Calu3 (cell line): ENCODE results near the gene TMIGD1. TPM values are rescaled to one million over a fixed set of nuclear protein-coding genes. Genes with fewer than 3 reads are reported as not detected.

Experiments
- BruUV-seq: library from RNA; stranded (reverse); fragments of 400-500 nt; replicated peaks from 2 replicates; lab custom pipeline; 2021; lab: Mats Ljungman, UMichigan
- CTCF ChIA-PET: fragments of 300-600 bp; sonication (Branson Sonifier 250); formaldehyde crosslinking; loops from one replicate; lab custom pipeline; 2022; ENCODE audit warnings: antibody characterized with exemption; lab: Charles Lee
- DNase-seq: peaks from one replicate; pipeline ENCODE4 v3.0.0; 2022
- H3K27ac Mint-ChIP-seq: one replicate; pipeline ENCODE4 v1.8.0; 2022; ENCODE audit warnings: mixed read lengths; ENCODE audit not compliant: unreplicated experiment
- H3K27me3 Mint-ChIP-seq: one replicate; pipeline ENCODE4 v1.8.0; 2022; ENCODE audit warnings: mixed read lengths; ENCODE audit not compliant: unreplicated experiment
- H3K36me3 Mint-ChIP-seq: one replicate; pipeline ENCODE4 v1.8.0; 2022; ENCODE audit warnings: mild to moderate bottlenecking, moderate library complexity, mixed read lengths; ENCODE audit not compliant: insufficient read depth, unreplicated experiment
- H3K4me1 Mint-ChIP-seq: one replicate; pipeline ENCODE4 v1.8.0; 2022; ENCODE audit warnings: mild to moderate bottlenecking, low read depth, mixed read lengths; ENCODE audit not compliant: unreplicated experiment
- H3K4me3 Mint-ChIP-seq: one replicate; pipeline ENCODE4 v1.8.0; 2022; ENCODE audit warnings: mild to moderate bottlenecking, low read depth, moderate library complexity, mixed read lengths; ENCODE audit not compliant: unreplicated experiment
- H3K9me3 Mint-ChIP-seq: one replicate; pipeline ENCODE4 v1.8.0; 2022; ENCODE audit warnings: low read depth, mixed read lengths; ENCODE audit not compliant: unreplicated experiment
- CTCF ChIP-seq: fragments of 200-600 bp; IDR thresholded peaks from one replicate; pipeline ENCODE4 v1.8.0; 2022; ENCODE audit warnings: antibody characterized with exemption; ENCODE audit not compliant: unreplicated experiment
- intact Hi-C: fragments of 100-400 bp; cut with micrococcal nuclease; formaldehyde crosslinking; loops from one replicate; pipeline ENCODE4 v1.10.0; 2022; ENCODE audit not compliant: unreplicated experiment
- total RNA-seq: library from RNA; stranded (reverse); gene quantifications from 2 replicates; pipeline ENCODE4 v1.2.3, GENCODE V29; 2022

TMIGD1 gene
- total RNA-seq, 1 experiment from 2014 or later, result not detected

GRCh38 chr17:30361766-30362279, 28.0 kb upstream of the TMIGD1 start:
- Mint-ChIP-seq H3K27ac (no peak overlapping the region), H3K9me3 (peaks cover 6% of the 10 kb centered on the region), H3K4me3 (no peak overlapping the region), H3K27me3 (no peaks in the 10 kb centered on the region), H3K36me3 (no peaks in the 10 kb centered on the region), H3K4me1 (peaks cover 6% of the 10 kb centered on the region)
- no peak for TF ChIP-seq CTCF
- DNase-seq, result no peak
- no TSS peak for BruUV-seq
- intact Hi-C loops, result no loop called here
- CTCF ChIA-PET, result no interaction called here

GRCh38 chr17:30360086-30360808, 26.4 kb upstream of the TMIGD1 start:
- Mint-ChIP-seq H3K36me3 (peaks cover 3% of the 10 kb centered on the region), H3K4me1 (peaks cover 6% of the 10 kb centered on the region), H3K9me3 (peaks cover 6% of the 10 kb centered on the region), H3K4me3 (no peak overlapping the region), H3K27ac (no peak overlapping the region), H3K27me3 (no peaks in the 10 kb centered on the region)
- BruUV-seq, result no TSS peak
- DNase-seq, result no peak
- intact Hi-C loops, result no loop called here
- no peak for TF ChIP-seq CTCF
- CTCF ChIA-PET, result no interaction called here

GRCh38 chr17:30358055-30358760, 24.4 kb upstream of the TMIGD1 start:
- Mint-ChIP-seq H3K4me1 (no peaks in the 10 kb centered on the region), H3K4me3 (no peak overlapping the region), H3K27ac (no peak overlapping the region), H3K27me3 (no peaks in the 10 kb centered on the region), H3K9me3 (peaks cover 6% of the 10 kb centered on the region), H3K36me3 (peaks cover 5% of the 10 kb centered on the region)
- BruUV-seq, result no TSS peak
- CTCF ChIA-PET, result interaction anchor here (0.7 kb wide), 1 partner anchor 26 kb away, joined by 3 read pairs; no protein-coding TSS in a partner anchor
- DNase-seq, result no peak
- intact Hi-C loops, result no loop called here
- no peak for TF ChIP-seq CTCF

- no peak overlapping the region for H3K4me3 Mint-ChIP-seq
- no peak for DNase-seq
- no peaks in the 10 kb centered on the region for H3K27me3 Mint-ChIP-seq
- CTCF ChIA-PET, result no interaction called here
- peaks cover 5% of the 10 kb centered on the region for H3K36me3 Mint-ChIP-seq
- H3K4me1 Mint-ChIP-seq, result no peaks in the 10 kb centered on the region
- peaks cover 6% of the 10 kb centered on the region for H3K9me3 Mint-ChIP-seq
- BruUV-seq, result no TSS peak
- no peak for TF ChIP-seq CTCF
- intact Hi-C loops, result no loop called here
- H3K27ac Mint-ChIP-seq, result no peak overlapping the region
These were observed 23.6 kb upstream of the TMIGD1 start for GRCh38 chr17:30357476-30357875.
